MM.1S (cell line): ENCODE data around the gene ATP5F1D.
A peak's percentile ranks its signal among the peaks of the same experiment; 100 is the strongest.

Source experiments
- DNase-seq: peaks from one replicate; pipeline ENCODE4 v3.0.0-alpha.2; 2015
- H2AFZ ChIP-seq: fragments of 300-600 bp; sonication (generic); 2 replicates; pipeline ENCODE4 v1.6.0; 2016; ENCODE audit warnings: antibody characterized with exemption, low read length
- H3F3A ChIP-seq: fragments of 300-600 bp; sonication (generic); 2 replicates; pipeline ENCODE4 v1.6.1; 2016; ENCODE audit warnings: mild to moderate bottlenecking, antibody characterized with exemption, low read length, moderate library complexity, mixed read lengths; ENCODE audit not compliant: insufficient read depth
- H3K27ac ChIP-seq: fragments of 300-600 bp; sonication (generic); 2 replicates; pipeline ENCODE4 v1.5.1; 2016; ENCODE audit warnings: mild to moderate bottlenecking, low read length
- H3K27me3 ChIP-seq: fragments of 300-600 bp; sonication (generic); replicated peaks from 2 replicates; pipeline ENCODE4 v1.6.0; 2016; ENCODE audit warnings: low read length; ENCODE audit not compliant: insufficient read depth
- H3K36me3 ChIP-seq: fragments of 300-600 bp; sonication (generic); replicated peaks from 2 replicates; pipeline ENCODE4 v1.6.1; 2016; ENCODE audit warnings: mild to moderate bottlenecking, low read length, mixed read lengths; ENCODE audit not compliant: insufficient read depth
- H3K4me1 ChIP-seq: fragments of 300-600 bp; sonication (generic); 2 replicates; pipeline ENCODE4 v1.6.1; 2016; ENCODE audit warnings: low read length, mixed read lengths
- H3K4me2 ChIP-seq: fragments of 300-600 bp; sonication (generic); 2 replicates; pipeline ENCODE4 v1.6.0; 2016; ENCODE audit warnings: low read depth, low read length
- H3K4me3 ChIP-seq: fragments of 300-600 bp; sonication (generic); 2 replicates; pipeline ENCODE4 v1.5.1; 2016; ENCODE audit warnings: low read length, mixed read lengths
- H3K79me2 ChIP-seq: fragments of 300-600 bp; sonication (generic); 2 replicates; pipeline ENCODE4 v1.6.1; 2016; ENCODE audit warnings: mixed run types, low read length, mixed read lengths
- H3K9ac ChIP-seq: fragments of 300-600 bp; sonication (generic); 2 replicates; pipeline ENCODE4 v1.6.1; 2016; ENCODE audit warnings: low read length, mixed read lengths
- H3K9me2 ChIP-seq: fragments of 300-600 bp; sonication (generic); replicated peaks from 2 replicates; pipeline ENCODE4 v1.6.1; 2016; ENCODE audit warnings: mild to moderate bottlenecking, low read length, mixed read lengths; ENCODE audit not compliant: insufficient read depth
- H3K9me3 ChIP-seq: fragments of 300-600 bp; sonication (generic); replicated peaks from 2 replicates; pipeline ENCODE4 v1.6.1; 2016; ENCODE audit warnings: mild to moderate bottlenecking, low read length, mixed read lengths; ENCODE audit not compliant: insufficient read depth
- H4K20me1 ChIP-seq: fragments of 300-600 bp; sonication (generic); 2 replicates; pipeline ENCODE4 v1.6.1; 2016; ENCODE audit warnings: mild to moderate bottlenecking, low read length, moderate library complexity, mixed read lengths; ENCODE audit not compliant: insufficient read depth
- EZH2 ChIP-seq: fragments of 300-600 bp; sonication (generic); optimal IDR thresholded peaks from 2 replicates; pipeline ENCODE3; 2017; ENCODE audit warnings: low read depth, mild to moderate bottlenecking, antibody characterized with exemption, low read length, mixed read lengths
- EZH2phosphoT487 ChIP-seq: fragments of 300-600 bp; sonication (generic); IDR thresholded peaks from 2 replicates; pipeline ENCODE4 v1.6.1; 2018; ENCODE audit warnings: antibody characterized with exemption, low read length
- TF ChIP-seq, protein P1 (sequence below): fragments of 300-600 bp; sonication (generic); IDR thresholded peaks from 2 replicates; pipeline ENCODE4 v1.5.1; 2016; ENCODE audit warnings: antibody characterized with exemption, low read length, mixed read lengths

ATP5F1D gene

DNA sequence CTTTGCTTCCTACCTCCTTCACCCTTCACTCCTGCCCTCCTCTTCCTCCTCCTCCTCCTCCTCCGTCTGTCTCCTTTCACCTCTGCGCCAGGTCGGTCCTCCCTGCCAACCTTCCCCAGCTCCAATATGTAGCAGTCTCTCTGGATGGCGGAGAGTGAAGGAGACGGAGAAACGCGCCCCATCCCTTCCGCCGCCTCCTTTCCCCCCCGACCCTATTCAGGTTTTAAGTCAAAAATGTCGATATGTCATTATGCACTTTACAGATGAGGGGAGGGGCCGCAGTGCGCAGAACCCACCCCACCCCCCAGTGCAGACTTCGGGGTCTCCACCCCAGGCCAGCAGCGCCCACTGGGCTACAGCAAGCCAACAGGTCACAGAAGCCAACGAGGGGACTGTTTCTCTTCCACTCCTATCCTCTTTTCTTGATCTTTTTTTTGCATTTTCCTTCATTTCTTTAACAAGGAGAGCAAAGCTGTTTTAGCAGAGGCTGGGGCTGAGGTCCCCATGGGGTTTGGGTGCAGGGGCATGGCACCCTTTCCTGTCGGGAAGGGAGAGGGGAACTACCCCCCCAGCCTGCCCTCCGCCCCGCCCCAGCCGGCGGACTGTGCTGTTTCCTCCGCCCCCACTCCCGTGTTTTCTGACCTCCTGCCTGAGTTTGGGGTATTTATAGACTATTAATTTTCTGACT, 16.1 kb downstream of the ATP5F1D start:
- H3K79me2 ChIP-seq, result peaks cover 31% of the 10 kb centered on the region
- peaks cover 23% of the 10 kb centered on the region for H3K4me1 ChIP-seq
- DNase-seq, result no peak
- H3K27ac ChIP-seq, result no peak overlapping the region
- H3K4me2 ChIP-seq, result no peak overlapping the region
- H4K20me1 ChIP-seq, result no peaks in the 10 kb centered on the region
- no peak overlapping the region for H3K4me3 ChIP-seq
- no peaks in the 10 kb centered on the region for H3K9me3 ChIP-seq
- H2AFZ ChIP-seq, result no peak overlapping the region
- H3F3A ChIP-seq, result peaks cover 23% of the 10 kb centered on the region
- H3K9me2 ChIP-seq, result no peaks in the 10 kb centered on the region
- H3K27me3 ChIP-seq, result no peaks in the 10 kb centered on the region
- H3K36me3 ChIP-seq, result peaks cover 12% of the 10 kb centered on the region; the same call in 1 of the 2 replicates
- TF ChIP-seq EZH2phosphoT487 (no peak), EZH2 (no peak)
- TF ChIP-seq, protein P1, sequence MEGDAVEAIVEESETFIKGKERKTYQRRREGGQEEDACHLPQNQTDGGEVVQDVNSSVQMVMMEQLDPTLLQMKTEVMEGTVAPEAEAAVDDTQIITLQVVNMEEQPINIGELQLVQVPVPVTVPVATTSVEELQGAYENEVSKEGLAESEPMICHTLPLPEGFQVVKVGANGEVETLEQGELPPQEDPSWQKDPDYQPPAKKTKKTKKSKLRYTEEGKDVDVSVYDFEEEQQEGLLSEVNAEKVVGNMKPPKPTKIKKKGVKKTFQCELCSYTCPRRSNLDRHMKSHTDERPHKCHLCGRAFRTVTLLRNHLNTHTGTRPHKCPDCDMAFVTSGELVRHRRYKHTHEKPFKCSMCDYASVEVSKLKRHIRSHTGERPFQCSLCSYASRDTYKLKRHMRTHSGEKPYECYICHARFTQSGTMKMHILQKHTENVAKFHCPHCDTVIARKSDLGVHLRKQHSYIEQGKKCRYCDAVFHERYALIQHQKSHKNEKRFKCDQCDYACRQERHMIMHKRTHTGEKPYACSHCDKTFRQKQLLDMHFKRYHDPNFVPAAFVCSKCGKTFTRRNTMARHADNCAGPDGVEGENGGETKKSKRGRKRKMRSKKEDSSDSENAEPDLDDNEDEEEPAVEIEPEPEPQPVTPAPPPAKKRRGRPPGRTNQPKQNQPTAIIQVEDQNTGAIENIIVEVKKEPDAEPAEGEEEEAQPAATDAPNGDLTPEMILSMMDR, result no peak
- H3K9ac ChIP-seq, result no peak overlapping the region

DNA sequence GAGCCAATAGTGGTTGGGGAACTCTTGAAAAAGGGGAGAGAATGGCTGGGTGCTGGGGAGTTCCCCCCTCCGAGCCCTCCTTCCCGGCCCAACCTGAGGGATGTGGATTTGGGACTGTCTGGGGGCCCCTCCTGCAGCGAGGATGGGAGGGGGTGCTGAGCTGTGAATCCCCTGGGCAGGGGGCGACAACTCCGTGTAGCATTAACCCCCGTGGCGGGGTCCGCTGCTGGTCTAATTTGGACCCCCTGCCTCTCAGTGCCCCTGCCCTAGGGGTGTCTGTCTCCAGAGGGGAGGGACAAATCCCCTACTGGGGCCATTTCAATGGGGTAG, 16.6 kb downstream of the ATP5F1D start:
- no peaks in the 10 kb centered on the region for H3K9me2 ChIP-seq
- no peak overlapping the region; the same call in 1 of the 2 replicates for H3K9ac ChIP-seq
- H4K20me1 ChIP-seq, result no peaks in the 10 kb centered on the region
- peaks cover 23% of the 10 kb centered on the region for H3K4me1 ChIP-seq
- H3F3A ChIP-seq, result peaks cover 23% of the 10 kb centered on the region
- H3K9me3 ChIP-seq, result no peaks in the 10 kb centered on the region
- H3K4me3 ChIP-seq, result no peak overlapping the region
- H3K36me3 ChIP-seq, result peaks cover 12% of the 10 kb centered on the region; the same call in 1 of the 2 replicates
- 0 out of 2 replicates have a peak overlapping the region, but pooled peaks have one; percentile 4 for H3K27ac ChIP-seq
- peak overlapping the region; percentile 98; the same call in 1 of the 2 replicates for H3K4me2 ChIP-seq
- H2AFZ ChIP-seq, result no peak overlapping the region
- TF ChIP-seq EZH2 (no peak), EZH2phosphoT487 (no peak)
- TF ChIP-seq, protein P1, result no peak
- H3K79me2 ChIP-seq, result peaks cover 29% of the 10 kb centered on the region
- no peak for DNase-seq
- no peaks in the 10 kb centered on the region for H3K27me3 ChIP-seq

DNA sequence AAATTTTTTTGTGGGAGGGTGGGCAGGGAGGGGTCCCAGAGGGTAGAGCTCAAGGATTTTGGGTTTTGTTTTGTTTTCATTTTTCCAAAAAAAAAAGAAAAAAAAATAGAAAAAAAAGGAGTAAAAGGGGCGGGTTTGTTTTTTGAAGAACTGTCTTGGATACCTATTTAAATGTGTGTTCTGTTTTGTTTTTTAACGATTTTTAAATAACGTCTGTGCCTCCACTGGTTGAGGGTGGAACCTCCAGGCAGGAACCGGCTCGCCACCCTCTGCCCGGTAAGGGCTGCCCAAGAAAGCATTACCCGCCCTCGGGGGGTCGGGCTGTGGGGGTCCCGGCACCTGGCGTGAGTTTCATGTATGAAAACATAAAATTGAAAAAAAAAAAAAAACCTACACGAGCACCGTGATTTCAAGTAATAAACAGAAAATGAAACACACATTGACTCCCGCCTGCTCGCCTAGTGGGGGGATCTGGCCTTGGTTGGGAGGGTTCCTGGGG, 17.2 kb downstream of the ATP5F1D start:
- peak overlapping the region; percentile 24 for H2AFZ ChIP-seq
- peaks cover 23% of the 10 kb centered on the region for H3K4me1 ChIP-seq
- peak overlapping the region; percentile 75 for H3K4me3 ChIP-seq
- H3K4me2 ChIP-seq, result peak overlapping the region; percentile 98
- H3F3A ChIP-seq, result peaks cover 23% of the 10 kb centered on the region
- H4K20me1 ChIP-seq, result no peaks in the 10 kb centered on the region
- H3K27ac ChIP-seq, result peak overlapping the region; percentile 82
- H3K36me3 ChIP-seq, result peaks cover 12% of the 10 kb centered on the region; the same call in 1 of the 2 replicates
- no peak for DNase-seq
- H3K27me3 ChIP-seq, result no peaks in the 10 kb centered on the region
- H3K9me3 ChIP-seq, result no peaks in the 10 kb centered on the region
- no peak for TF ChIP-seq EZH2phosphoT487
- TF ChIP-seq, protein P1, result no peak; the same call in 1 of the 2 replicates
- H3K9ac ChIP-seq, result peak overlapping the region; percentile 81
- peaks cover 25% of the 10 kb centered on the region for H3K79me2 ChIP-seq
- no peaks in the 10 kb centered on the region for H3K9me2 ChIP-seq
